K562 (cell line): ENCODE data around the gene GBX1. TPM values are rescaled to one million over a fixed set of nuclear protein-coding genes. Genes with fewer than 3 reads are reported as not detected.

Experiments
- BRCA1 ChIP-seq, 2 experiments: fragments of 450-650 bp in 1 of 2; sonication (generic) in 1 of 2; formaldehyde crosslinking in 1 of 2; IDR thresholded peaks; 2 replicates each; pipeline versions ENCODE4 v1.5.0 to v1.6.1; 2017 to 2020; ENCODE audit warnings: mild to moderate bottlenecking in 1 of 2, missing genetic modification reagents in 1 of 2
- E2F4 ChIP-seq: sonication (generic); formaldehyde crosslinking; IDR thresholded peaks from 2 replicates; pipeline ENCODE4 v1.8.0; 2022; ENCODE audit warnings: mild to moderate bottlenecking, low read depth, missing genetic modification reagents
- ELF2 ChIP-seq: fragments of 250-450 bp; sonication (Bioruptor Pico); IDR thresholded peaks from 2 replicates; pipeline ENCODE4 v1.5.0; 2021; ENCODE audit warnings: mild to moderate bottlenecking
- HDAC1 ChIP-seq, 2 experiments: fragments of 450-650 bp; IDR thresholded peaks; 2 replicates each; pipeline ENCODE4 v1.6.1; 2016 to 2017; ENCODE audit warnings: inconsistent platforms in 1 of 2, mild to moderate bottlenecking in 1 of 2, moderate library complexity in 1 of 2
- POLR2G ChIP-seq: fragments of 200-400 bp; formaldehyde crosslinking; IDR thresholded peaks from 2 replicates; pipeline ENCODE4 v1.6.1; 2017; ENCODE audit warnings: low read depth, mild to moderate bottlenecking, antibody characterized with exemption, low read length, moderate library complexity
- PURB ChIP-seq: sonication (generic); formaldehyde crosslinking; IDR thresholded peaks from 2 replicates; pipeline ENCODE4 v1.9.0; 2021; ENCODE audit warnings: low read depth, mild to moderate bottlenecking, missing genetic modification reagents
- RBFOX2 ChIP-seq: fragments of 200-400 bp; formaldehyde crosslinking; IDR thresholded peaks from 2 replicates; pipeline ENCODE4 v1.6.1; 2017; ENCODE audit warnings: low read depth, mild to moderate bottlenecking, low read length, moderate library complexity
- ZBTB40 ChIP-seq, 2 experiments: fragments of 450-650 bp in 1 of 2; sonication (generic) in 1 of 2; formaldehyde crosslinking in 1 of 2; IDR thresholded peaks; 2 replicates each; pipeline versions ENCODE4 v1.7.1 to v1.9.0; 2016 to 2022; ENCODE audit warnings: inconsistent platforms in 1 of 2, mild to moderate bottlenecking in 1 of 2, missing genetic modification reagents in 1 of 2
- ZFP1 ChIP-seq: fragments of 450-650 bp; formaldehyde crosslinking; IDR thresholded peaks from 2 replicates; pipeline ENCODE4 v1.4.0; 2020; ENCODE audit warnings: mild to moderate bottlenecking, mixed read lengths
- polyA plus RNA-seq, 8 experiments: library from polyadenylated mRNA; depleted of rRNA in 4 of 8; stranded (reverse) in 5 of 8; unstranded in 3 of 8; fragments of >200 nt; fragmentation: Nextera tagmentation in 2 of 8; fragmentation: Illumina TruSeq in 1 of 8; extraction: Ambion mirVana in 2 of 8; extraction: Trizol in 1 of 8; gene quantifications; 2 replicates each; pipeline versions ENCODE4 v1.2.1 to v1.2.3, GENCODE V29; 2011 to 2014; ENCODE audit warnings: inconsistent platforms in 1 of 8, missing spikeins in 1 of 8
- total RNA-seq, 7 experiments: library from RNA; depleted of rRNA in 6 of 7; stranded (reverse); fragments of >200 nt in 6 of 7; fragmentation: Illumina TruSeq in 2 of 7; extraction: Trizol in 2 of 7; gene quantifications; 2 replicates each; pipeline versions ENCODE4 v1.2.1 to v1.2.3, GENCODE V29; 2011 to 2021; ENCODE audit warnings: low replicate concordance in 1 of 7
- TF ChIP-seq, protein P1 (sequence below): fragments of 250-450 bp; sonication (Bioruptor Pico); IDR thresholded peaks from 2 replicates; pipeline ENCODE4 v1.8.0; 2021; ENCODE audit warnings: moderate library complexity, mild to moderate bottlenecking, inconsistent platforms
- TF ChIP-seq, protein P2 (sequence below): fragments of 250-450 bp; sonication (Bioruptor Pico); IDR thresholded peaks from 2 replicates; pipeline ENCODE4 v1.8.0; 2022; ENCODE audit warnings: inconsistent platforms

GBX1 gene
- total and polyA plus RNA-seq, 9 of the 15 experiments (the other 6 are each of a cell fraction or from before 2014, with no cell fraction given): not detected

- TF ChIP-seq ZBTB40 (IDR thresholded peaks at IDR 0.05) (no peak), ZBTB40 (CRISPR knock-in tag; IDR thresholded peaks at IDR 0.05) (no peak), ZFP1 (CRISPR knock-in tag) (no peak), ELF2 (CRISPR knock-in tag) (no peak), RBFOX2 (no peak), BRCA1 (IDR thresholded peaks at IDR 0.05) (no peak), BRCA1 (CRISPR knock-in tag; IDR thresholded peaks at IDR 0.05) (no peak), POLR2G (0 out of 2 replicates have a peak, but pooled peaks have one; percentile 36), E2F4 (CRISPR knock-in tag) (no peak), HDAC1 (IDR thresholded peaks at IDR 0.05) (no peak), PURB (CRISPR knock-in tag) (no peak)
- TF ChIP-seq, protein P1, sequence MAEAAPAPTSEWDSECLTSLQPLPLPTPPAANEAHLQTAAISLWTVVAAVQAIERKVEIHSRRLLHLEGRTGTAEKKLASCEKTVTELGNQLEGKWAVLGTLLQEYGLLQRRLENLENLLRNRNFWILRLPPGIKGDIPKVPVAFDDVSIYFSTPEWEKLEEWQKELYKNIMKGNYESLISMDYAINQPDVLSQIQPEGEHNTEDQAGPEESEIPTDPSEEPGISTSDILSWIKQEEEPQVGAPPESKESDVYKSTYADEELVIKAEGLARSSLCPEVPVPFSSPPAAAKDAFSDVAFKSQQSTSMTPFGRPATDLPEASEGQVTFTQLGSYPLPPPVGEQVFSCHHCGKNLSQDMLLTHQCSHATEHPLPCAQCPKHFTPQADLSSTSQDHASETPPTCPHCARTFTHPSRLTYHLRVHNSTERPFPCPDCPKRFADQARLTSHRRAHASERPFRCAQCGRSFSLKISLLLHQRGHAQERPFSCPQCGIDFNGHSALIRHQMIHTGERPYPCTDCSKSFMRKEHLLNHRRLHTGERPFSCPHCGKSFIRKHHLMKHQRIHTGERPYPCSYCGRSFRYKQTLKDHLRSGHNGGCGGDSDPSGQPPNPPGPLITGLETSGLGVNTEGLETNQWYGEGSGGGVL (CRISPR knock-in tag): no peak
- TF ChIP-seq, protein P2, sequence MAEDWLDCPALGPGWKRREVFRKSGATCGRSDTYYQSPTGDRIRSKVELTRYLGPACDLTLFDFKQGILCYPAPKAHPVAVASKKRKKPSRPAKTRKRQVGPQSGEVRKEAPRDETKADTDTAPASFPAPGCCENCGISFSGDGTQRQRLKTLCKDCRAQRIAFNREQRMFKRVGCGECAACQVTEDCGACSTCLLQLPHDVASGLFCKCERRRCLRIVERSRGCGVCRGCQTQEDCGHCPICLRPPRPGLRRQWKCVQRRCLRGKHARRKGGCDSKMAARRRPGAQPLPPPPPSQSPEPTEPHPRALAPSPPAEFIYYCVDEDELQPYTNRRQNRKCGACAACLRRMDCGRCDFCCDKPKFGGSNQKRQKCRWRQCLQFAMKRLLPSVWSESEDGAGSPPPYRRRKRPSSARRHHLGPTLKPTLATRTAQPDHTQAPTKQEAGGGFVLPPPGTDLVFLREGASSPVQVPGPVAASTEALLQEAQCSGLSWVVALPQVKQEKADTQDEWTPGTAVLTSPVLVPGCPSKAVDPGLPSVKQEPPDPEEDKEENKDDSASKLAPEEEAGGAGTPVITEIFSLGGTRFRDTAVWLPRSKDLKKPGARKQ: peak; percentile 94
Measured at GRCh38 chr7:151114151-151115090, 53.1 kb downstream of the GBX1 start (continued).
